GM04503 (cell line): ENCODE results near the gene HCRTR2.
"Not testable (repeated sequence)": the region's sequence is repeated elsewhere in the genome, so short reads cannot be mapped to it uniquely, and the experiment has no call there.

Experiments
- DNase-seq: peaks from one replicate; pipeline ENCODE4 v3.0.0-alpha.2; 2012; ENCODE audit warnings: low read depth

Gene HCRTR2

GRCh38 chr6:55212156-55212555, 37.8 kb downstream of the HCRTR2 start:
- no peak for DNase-seq

GRCh38 chr6:55220961-55221360, 46.6 kb downstream of the HCRTR2 start:
- DNase-seq, result no peak

- no peak for DNase-seq
Observed at GRCh38 chr6:55227862-55228261, 53.5 kb downstream of the HCRTR2 start.

- DNase-seq, result no peak
Observed at GRCh38 chr6:55239099-55239498, 64.8 kb downstream of the HCRTR2 start.

DNA sequence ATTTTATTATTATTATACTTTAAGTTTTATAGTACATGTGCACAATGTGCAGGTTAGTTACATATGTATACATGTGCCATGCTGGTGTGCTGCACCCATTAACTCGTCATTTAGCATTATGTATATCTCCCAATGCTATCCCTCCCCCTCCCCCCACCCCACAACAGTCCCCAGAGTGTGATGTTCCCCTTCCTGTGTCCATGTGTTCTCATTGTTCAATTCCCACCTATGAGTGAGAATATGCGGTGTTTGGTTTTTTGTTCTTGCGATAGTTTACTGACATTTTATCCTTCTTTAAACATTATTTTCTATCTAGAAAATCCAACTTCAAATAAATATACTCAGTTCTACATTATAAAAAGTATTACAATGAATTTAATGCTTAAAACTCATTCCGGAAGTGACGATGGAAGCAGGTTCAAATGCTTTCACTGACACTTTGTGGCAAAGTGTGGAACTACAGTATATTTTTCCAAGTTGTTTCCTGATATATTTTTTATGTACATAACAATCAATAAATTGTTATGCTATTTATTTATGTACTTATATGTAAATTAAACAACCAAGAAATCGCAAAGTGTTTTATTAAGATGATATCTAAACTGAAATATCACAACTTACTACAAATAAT, 66.8 kb downstream of the HCRTR2 start:
- DNase-seq, result not testable (repeated sequence)

- DNase-seq, result no peak
Observed at GRCh38 chr6:55250400-55250799, 76.1 kb downstream of the HCRTR2 start.

GRCh38 chr6:55255113-55255512, 80.8 kb downstream of the HCRTR2 start:
- no peak for DNase-seq

DNA sequence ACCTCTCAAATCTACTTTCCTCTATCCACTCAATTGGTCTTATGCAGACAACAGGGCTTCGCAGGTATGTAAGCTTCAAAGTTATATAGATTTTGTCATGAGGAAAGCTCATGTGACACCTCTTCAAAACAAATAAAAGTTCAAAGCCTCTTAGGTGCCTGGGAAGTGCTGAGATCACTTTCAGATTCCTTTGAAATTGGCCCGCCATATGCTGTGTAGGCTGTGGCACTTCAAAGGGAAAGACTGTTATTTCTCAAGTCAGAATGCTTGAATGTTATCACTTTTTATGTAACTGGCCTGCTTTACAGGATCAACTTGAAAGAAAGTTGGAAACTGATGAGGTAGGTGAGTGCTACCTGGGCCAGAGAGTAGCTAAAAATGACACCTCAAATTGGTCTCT, 85.9 kb downstream of the HCRTR2 start:
- no peak for DNase-seq

- no peak for DNase-seq
Observed at GRCh38 chr6:55265409-55266114, 91.2 kb downstream of the HCRTR2 start.

- DNase-seq, result no peak
Observed at GRCh38 chr6:55266896-55267295, 92.6 kb downstream of the HCRTR2 start.

- DNase-seq, result no peak
Observed at GRCh38 chr6:55276745-55277530, 102.6 kb downstream of the HCRTR2 start.

- no peak for DNase-seq
Observed at GRCh38 chr6:55277646-55278045, 103.3 kb downstream of the HCRTR2 start.

- DNase-seq, result no peak
Observed at GRCh38 chr6:55281215-55281614, 106.9 kb downstream of the HCRTR2 start.

DNA sequence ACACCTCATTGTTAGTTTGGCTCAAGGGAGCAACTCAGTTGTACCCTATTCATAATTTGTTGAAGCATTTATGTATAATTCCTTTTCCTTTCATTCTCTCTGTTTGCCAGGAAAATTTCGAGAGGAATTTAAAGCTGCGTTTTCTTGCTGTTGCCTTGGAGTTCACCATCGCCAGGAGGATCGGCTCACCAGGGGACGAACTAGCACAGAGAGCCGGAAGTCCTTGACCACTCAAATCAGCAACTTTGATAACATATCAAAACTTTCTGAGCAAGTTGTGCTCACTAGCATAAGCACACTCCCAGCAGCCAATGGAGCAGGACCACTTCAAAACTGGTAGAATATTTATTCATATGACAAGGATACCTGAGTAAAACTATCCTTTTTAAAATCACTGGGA, 107.8 kb downstream of the HCRTR2 start:
- no peak for DNase-seq

- no peak for DNase-seq
Observed at GRCh38 chr6:55286824-55287223, 112.5 kb downstream of the HCRTR2 start.

GRCh38 chr6:55290736-55291135, 116.4 kb downstream of the HCRTR2 start:
- no peak for DNase-seq

DNA sequence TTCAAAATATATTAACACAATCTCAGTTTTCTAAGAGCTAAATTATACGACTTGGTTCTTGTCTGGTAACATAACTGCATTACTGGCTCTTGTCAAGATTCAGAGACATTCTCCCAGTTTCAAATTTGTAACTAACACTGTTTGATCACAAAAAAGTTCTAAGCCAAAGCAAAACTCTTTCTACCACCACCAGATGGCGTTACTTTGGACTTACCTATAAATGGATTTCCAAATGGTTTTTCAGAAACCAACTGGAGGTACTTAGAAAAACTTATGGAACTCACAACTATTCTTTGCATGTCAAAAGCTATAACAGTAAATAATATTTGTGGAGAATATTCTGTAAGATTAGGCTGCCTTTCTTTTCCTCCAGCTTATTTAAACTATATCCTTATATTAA, 118.8 kb downstream of the HCRTR2 start:
- no peak for DNase-seq

DNA sequence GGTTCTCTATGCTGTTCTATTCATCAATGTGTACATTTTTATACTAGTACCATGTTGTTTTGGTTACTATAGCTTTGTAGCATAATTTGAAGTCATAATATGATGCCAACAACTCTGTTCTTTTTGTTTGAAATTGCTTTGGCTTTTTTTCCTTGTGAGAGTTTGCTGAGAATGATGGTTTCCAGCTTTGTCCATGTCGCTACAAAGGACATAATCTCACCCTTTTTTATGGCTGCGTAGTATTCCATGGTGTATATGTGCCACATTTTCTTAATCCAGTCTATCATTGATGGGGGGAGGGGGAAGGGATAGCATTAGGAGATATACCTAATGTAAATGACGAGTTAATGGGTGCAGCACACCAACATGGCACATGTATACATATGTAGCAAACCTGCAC, 122.9 kb downstream of the HCRTR2 start:
- not testable (repeated sequence) for DNase-seq

- no peak for DNase-seq
Observed at GRCh38 chr6:55299286-55299985, 125.1 kb downstream of the HCRTR2 start.

DNA sequence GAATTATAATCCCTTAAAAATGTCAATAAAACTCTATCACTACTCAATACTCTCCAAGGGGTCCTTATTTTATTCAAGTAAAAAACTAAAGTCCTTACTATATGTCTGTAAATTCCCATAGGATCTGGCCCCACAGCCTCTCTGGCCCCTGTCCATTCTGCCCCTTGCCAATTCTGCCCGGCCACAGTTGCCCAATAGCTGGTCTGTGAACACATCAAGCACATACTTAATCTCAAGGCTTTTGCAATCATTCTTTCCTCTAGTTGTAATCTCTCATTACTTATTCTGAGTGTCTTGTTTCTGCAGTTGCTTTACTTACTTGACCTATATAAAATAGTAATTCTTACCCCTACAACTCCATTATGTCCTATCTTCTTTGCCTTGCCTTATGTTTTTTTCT, 130.4 kb downstream of the HCRTR2 start:
- no peak for DNase-seq

- no peak for DNase-seq
Observed at GRCh38 chr6:55319961-55320695, 145.8 kb downstream of the HCRTR2 start.

GRCh38 chr6:55320696-55321086, 146.4 kb downstream of the HCRTR2 start:
- no peak for DNase-seq
